HG03108 (cell line): ENCODE results near the gene CSNK1G3.
"Not testable (repeated sequence)": the region's sequence is repeated elsewhere in the genome, so short reads cannot be mapped to it uniquely, and the experiment has no call there.

Experiments used
- ATAC-seq: cut with Tn5 transposase; IDR thresholded peaks from one replicate; pipeline ENCODE4 v1.9.1; 2021; ENCODE audit warnings: moderate library complexity; ENCODE audit not compliant: unreplicated experiment

Gene CSNK1G3

DNA sequence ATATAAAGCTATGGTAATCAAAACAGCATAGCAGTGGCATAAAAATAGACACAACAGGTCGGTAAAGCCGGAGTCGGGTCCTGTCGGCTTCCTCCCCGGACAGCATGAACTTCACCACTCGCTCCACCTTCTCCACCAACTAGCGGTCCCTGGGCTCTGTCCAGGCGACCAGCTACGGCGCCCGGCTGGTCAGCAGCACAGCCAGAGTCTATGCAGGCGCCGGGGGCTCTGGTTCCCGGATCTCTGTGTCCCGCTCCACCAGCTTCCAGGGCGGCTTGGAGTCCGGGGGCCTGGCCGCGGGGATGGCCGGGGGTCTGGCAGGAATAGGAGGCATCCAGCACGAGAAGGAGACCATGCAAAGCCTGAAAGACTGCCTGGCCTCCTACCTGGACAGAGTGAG lies 124.0 kb downstream of the CSNK1G3 start:
- no peak for ATAC-seq

DNA sequence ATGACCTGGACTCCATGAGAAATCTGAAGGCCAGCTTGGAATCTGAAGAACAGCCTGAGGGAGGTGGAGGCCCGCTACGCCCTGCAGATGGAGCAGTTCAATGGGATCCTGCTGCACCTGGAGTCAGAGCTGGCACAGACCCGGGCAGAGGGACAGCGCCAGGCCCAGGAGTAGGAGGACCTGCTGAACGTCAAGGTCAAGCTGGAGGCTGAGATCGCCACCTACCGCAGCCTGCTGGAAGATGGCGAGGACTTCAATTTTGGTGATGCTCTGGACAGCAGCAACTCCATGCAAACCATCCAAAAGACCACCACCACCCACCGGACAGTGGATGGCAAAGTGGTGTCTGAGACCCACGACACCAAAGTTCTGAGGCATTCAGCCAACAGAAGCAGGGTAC lies 125.1 kb downstream of the CSNK1G3 start:
- not testable (repeated sequence) for ATAC-seq

DNA sequence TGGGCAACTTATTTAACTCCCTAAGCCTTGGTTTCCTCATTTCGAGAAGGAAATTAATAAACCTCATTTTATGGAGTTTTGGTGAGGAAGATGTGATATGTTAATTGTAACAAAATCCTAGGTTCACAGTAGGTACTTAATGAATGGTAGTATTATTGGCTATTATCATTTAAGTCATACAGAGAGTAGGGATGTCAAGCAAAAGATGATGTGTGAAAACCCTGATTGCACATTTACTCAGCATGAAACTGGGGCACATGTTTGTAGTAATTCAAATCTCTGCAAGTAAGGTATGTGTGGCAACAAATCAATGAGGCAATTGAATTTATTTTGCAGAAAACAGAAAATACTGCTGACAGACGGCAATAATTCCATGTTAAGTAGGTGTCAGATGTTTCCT lies 127.3 kb downstream of the CSNK1G3 start:
- no peak for ATAC-seq

DNA sequence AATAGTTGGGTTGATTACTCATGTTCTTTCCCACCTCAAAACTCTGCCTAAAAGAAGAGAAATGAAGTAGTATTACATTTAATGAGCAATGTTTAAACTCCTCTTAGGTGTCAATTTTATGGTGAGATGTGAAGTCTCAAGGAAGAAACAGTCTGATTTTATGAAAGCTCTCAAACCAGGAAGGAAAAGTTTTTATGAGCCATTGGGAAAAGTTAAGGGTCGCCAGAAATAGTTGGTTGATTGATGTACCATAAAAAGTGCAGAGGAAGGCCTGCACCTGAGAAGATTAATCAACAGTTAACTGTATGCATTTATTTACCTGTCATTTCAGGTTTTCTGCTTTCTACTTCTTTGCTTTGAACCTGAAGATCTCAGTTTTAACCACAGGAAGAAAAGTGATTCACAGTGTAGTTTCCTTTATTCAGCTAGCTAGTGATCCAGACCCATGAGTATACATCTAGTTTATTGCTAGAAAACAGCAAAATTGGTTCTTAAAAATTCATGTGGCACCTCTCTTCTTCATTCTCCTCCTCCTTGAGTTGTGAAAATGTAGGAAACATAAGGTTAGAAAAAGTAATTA lies 133.1 kb downstream of the CSNK1G3 start:
- no peak for ATAC-seq

DNA sequence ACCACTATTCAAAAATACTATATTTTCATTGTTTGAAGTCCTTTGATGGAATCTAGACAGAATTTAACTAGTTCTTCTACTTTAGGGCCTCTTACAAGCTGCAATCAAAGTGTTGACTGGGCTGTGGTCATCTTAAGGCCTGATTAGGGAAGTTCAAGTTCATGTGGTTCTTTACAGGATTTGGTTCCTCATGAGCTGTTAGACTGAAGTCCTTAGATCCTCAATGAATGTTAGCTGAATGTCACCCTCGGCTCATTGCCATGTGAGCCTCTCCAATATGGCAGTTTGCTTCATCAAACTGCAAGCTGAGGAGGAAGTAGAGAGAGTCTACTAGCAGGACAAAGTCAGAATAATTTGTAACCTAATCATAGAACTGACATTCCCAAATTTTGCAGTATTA lies 135.1 kb downstream of the CSNK1G3 start:
- no peak for ATAC-seq

DNA sequence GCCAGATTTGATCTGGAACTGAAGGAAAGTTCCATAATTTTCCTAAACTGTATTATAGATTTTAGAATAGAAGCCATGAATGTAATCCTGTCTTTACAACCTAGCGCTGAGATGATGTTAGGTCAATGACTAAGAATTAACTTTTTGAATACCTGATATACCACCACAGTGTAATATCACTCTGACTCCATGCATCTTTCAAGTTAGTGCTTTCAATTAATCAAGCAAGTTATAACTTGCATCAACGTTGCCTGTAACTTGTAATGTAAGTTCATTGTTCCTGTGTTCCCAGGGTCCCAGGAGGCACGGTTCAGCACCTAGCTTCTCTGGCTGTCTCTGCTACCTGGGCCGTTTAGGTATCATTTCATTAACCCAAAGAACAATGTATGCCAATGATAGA lies 139.3 kb downstream of the CSNK1G3 start:
- ATAC-seq = no peak

DNA sequence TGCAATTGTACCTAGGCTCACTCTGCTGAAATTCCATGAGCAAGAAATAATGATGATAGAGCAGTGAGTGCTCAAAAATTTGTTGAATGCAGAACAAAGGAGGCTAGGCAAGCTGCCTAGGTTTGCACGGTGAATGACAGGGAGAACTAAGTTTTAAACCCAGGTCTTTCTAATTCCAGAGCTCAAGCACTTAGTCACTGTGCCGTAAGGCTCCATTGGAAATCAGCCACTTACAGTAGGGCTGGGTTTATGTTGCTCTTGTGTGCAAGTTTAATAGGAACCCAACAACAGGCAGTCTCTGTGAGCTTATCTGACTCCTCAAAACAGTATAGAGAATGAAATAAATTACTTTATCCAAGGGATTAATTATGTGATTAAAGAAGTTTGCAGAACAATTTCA lies 147.0 kb downstream of the CSNK1G3 start:
- ATAC-seq = no peak

DNA sequence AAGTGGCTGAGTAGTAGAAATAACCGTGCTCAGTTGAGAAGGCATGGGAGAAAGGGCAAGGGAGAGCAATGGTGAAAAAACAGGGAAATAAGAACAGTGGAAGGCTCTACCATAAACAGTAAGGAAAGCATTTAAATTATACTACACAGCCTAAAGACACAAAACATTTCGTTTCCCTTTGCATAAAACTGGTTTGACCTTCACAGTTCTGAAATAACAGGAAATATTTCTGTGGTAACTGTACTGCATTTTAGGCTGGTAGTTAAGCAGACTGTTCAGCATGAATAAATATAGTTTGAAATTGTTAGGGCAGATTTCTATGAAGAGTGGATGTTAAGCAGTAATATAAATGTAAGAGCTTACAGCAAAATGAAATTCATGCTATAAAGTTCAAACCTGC lies 147.5 kb downstream of the CSNK1G3 start:
- no peak for ATAC-seq

DNA sequence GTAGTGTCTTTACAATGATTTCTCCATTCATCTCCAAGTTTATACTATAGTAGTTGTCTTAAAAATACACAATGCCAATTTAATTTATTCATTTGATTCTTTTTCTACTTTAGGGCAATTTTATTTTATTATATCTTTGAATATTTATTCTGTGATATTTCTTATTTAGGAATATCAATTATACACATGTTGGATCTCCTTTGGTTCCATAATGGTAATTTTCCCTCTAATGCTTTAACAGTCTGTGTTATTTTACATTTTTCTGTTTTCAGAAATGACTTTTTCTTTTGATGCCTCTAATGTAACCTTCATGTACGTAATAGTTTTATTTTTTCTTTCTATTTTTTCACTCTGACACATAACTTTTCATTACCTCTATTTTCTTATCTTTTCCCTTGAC lies 153.0 kb downstream of the CSNK1G3 start:
- no peak for ATAC-seq

DNA sequence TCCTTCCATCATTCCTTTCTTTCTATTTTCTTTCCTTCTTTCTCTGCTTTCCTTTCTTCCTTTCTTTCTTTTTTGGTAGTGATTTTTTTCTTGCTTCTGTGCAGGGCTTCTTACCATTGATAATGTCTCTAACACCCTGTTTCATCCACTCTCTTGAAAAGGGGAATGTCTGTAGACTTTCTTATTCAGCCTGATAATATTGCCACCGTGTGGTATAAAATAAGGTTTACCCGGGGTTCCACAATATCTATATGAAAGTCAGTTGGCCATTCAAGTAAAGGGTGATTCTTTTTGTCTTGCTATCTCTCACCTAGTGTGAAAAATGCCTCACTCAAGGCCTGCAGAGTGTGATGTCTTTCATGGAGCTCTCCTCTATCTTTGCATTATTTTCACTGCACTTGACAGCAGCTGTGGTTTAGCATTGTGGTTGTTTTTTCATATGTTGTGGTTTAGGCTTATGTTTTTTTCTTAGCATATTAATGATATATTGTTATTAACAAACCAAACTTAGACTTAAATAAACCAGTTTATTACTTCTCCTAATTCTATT lies 153.9 kb downstream of the CSNK1G3 start:
- ATAC-seq = no peak
